ENCODE data around the gene JSRP1. TPM values are rescaled to one million over a fixed set of nuclear protein-coding genes. Genes with fewer than 3 reads are reported as not detected.

JSRP1 gene
- polyA plus RNA-seq, 1 of the 3 experiments (the other 2 are of a cell fraction): 0.76 TPM

- 40% methylated on average over 22 of the region's 43 CpGs for WGBS (ENCODE audit: low lambda C conversion rate)
- ChIA-PET POLR2A (interaction anchor here (1.1 to 3.5 kb wide), 5 partner anchors 17 to 115 kb away, joined by 3 to 28 read pairs (median 4); partner anchors contain the start of gene PLEKHJ1), CTCF (interaction anchor here (1.0 to 11.9 kb wide), 6 partner anchors 10 to 42 kb away, joined by 4 to 284 read pairs (median 49); partner anchors contain the start of genes LINGO3, PLEKHJ1 and SF3A2)
- Histone ChIP-seq H3K27ac (ENCODE audit: low read depth in 2 of 2, low read length in 1 of 2) (peak overlapping the region; percentile 87), H3K4me1 (ENCODE audit: control insufficient read depth in 1 of 2, insufficient read depth in 2 of 2, low read depth in 1 of 2, low read length in 1 of 2) (peaks cover 8 to 32% of the 10 kb centered on the region in 2 experiments; a peak in 3 of 4 replicates), H3K27me3 (ENCODE audit: insufficient read depth) (no peaks in the 10 kb centered on the region), H3K4me3 (ENCODE audit: low read depth in 2 of 2, low read length in 1 of 2) (peak overlapping the region; percentile 91 to 100), H3K9me3 (no peaks in the 10 kb centered on the region), H3F3A (replicated peaks; ENCODE audit: insufficient read depth) (peaks cover 23% of the 10 kb centered on the region), H3K79me2 (ENCODE audit: insufficient read depth) (peaks cover 60% of the 10 kb centered on the region), H3K4me2 (peak overlapping the region; percentile 90), H3K9me2 (no peaks in the 10 kb centered on the region), H3K9ac (peak overlapping the region; percentile 99), H4K20me1 (ENCODE audit: insufficient read depth) (peaks cover 59% of the 10 kb centered on the region), H3K36me3 (replicated peaks in 1 of 2; ENCODE audit: control insufficient read depth in 1 of 2, insufficient read depth in 2 of 2, low read length in 1 of 2) (peaks cover 17 to 26% of the 10 kb centered on the region in 2 experiments), H2AFZ (ENCODE audit: low read depth) (no peak overlapping the region)
- no peak for DNase-seq
- TF ChIP-seq JUND (IDR thresholded peaks at IDR 0.05) (peak; percentile 23; the same call in 1 of the 2 replicates), CHD2 (IDR thresholded peaks at IDR 0.05; ENCODE audit: low read length, partially characterized antibody) (no peak), FOXM1 (IDR thresholded peaks at IDR 0.05; ENCODE audit: low read depth) (no peak), IRF3 (IDR thresholded peaks at IDR 0.05; ENCODE audit: low read depth, low read length) (no peak), SIN3A (IDR thresholded peaks at IDR 0.05; ENCODE audit: borderline replicate concordance, low read depth, low read length) (0 out of 2 replicates have a peak, but pooled peaks have one; percentile 7), FOSL2 (IDR thresholded peaks at IDR 0.05; ENCODE audit: borderline replicate concordance, low read depth) (peak; percentile 44)
Measured at GRCh38 chr19:2271234-2272103, 15.3 kb upstream of the JSRP1 start.

GRCh38 chr19:2270423-2271233 is 14.4 kb upstream of the JSRP1 start:
- Histone ChIP-seq H3K9me3 (no peaks in the 10 kb centered on the region), H2AFZ (ENCODE audit: low read depth) (no peak overlapping the region), H4K20me1 (ENCODE audit: insufficient read depth) (peaks cover 59% of the 10 kb centered on the region), H3K9ac (peak overlapping the region; percentile 99), H3K27me3 (ENCODE audit: insufficient read depth) (no peaks in the 10 kb centered on the region), H3K4me3 (ENCODE audit: low read depth in 2 of 2, low read length in 1 of 2) (peak overlapping the region; percentile 91 to 100), H3F3A (replicated peaks; ENCODE audit: insufficient read depth) (peaks cover 23% of the 10 kb centered on the region), H3K4me2 (peak overlapping the region; percentile 90), H3K9me2 (no peaks in the 10 kb centered on the region), H3K27ac (ENCODE audit: low read depth in 2 of 2, low read length in 1 of 2) (peak overlapping the region; percentile 87), H3K4me1 (ENCODE audit: control insufficient read depth in 1 of 2, insufficient read depth in 2 of 2, low read depth in 1 of 2, low read length in 1 of 2) (peaks cover 8 to 34% of the 10 kb centered on the region in 2 experiments; a peak in 3 of 4 replicates), H3K79me2 (ENCODE audit: insufficient read depth) (peaks cover 60% of the 10 kb centered on the region), H3K36me3 (replicated peaks in 1 of 2; ENCODE audit: control insufficient read depth in 1 of 2, insufficient read depth in 2 of 2, low read length in 1 of 2) (peaks cover 17 to 26% of the 10 kb centered on the region in 2 experiments)
- TF ChIP-seq TEAD4 (IDR thresholded peaks at IDR 0.05; ENCODE audit: borderline replicate concordance, insufficient read depth) (no peak), PBX3 (IDR thresholded peaks at IDR 0.05) (0 out of 2 replicates have a peak, but pooled peaks have one; percentile 6), MXI1 (IDR thresholded peaks at IDR 0.05; ENCODE audit: low read depth, low read length) (peak; percentile 44; the same call in 1 of the 2 replicates), ZBTB33 (IDR thresholded peaks at IDR 0.05; ENCODE audit: borderline replicate concordance, low read depth) (no peak), NRF1 (IDR thresholded peaks at IDR 0.05; ENCODE audit: low read depth, low read length) (0 out of 2 replicates have a peak, but pooled peaks have one; percentile 23), TAF1 (IDR thresholded peaks at IDR 0.05; ENCODE audit: borderline replicate concordance, low read depth, low read length) (peak; percentile 51; the same call in 1 of the 2 replicates), POLR2AphosphoS5 (IDR thresholded peaks at IDR 0.05; ENCODE audit: low read depth, low read length) (0 out of 2 replicates have a peak, but pooled peaks have one; percentile 35), YY1 (IDR thresholded peaks at IDR 0.05; ENCODE audit: low read depth) (peak; percentile 72)
- WGBS (ENCODE audit: low lambda C conversion rate): 0% methylated on average over 4 of the region's 88 CpGs
- ChIA-PET POLR2A (interaction anchor here (0.6 to 3.5 kb wide), 19 partner anchors 9 to 473 kb away, joined by 3 to 28 read pairs (median 4); partner anchors contain the start of genes AP3D1 and PLEKHJ1), CTCF (interaction anchor here (1.0 to 11.9 kb wide), 6 partner anchors 24 to 123 kb away, joined by 3 to 284 read pairs (median 49); partner anchors contain the start of genes LINGO3, PLEKHJ1 and SF3A2)
- DNase-seq: peak; percentile 83
